A549 (cell line): ENCODE data around the gene FBLN1.

ENCODE experiments used
- CTCF ChIP-seq: fragments of >200 bp; sonication (Bioruptor Twin); formaldehyde crosslinking; IDR thresholded peaks from 3 replicates; pipeline ENCODE4 v1.5.1; 2016
- SREBF2 ChIP-seq: fragments of 450-650 bp; IDR thresholded peaks from 2 replicates; pipeline ENCODE4 v1.6.1; 2014; ENCODE audit warnings: mild to moderate bottlenecking, moderate library complexity

GRCh38 chr22:45522462-45522861 lies 19.8 kb downstream of the FBLN1 start:
- TF ChIP-seq SREBF2 (no peak), CTCF (no peak)
